LNCaP clone FGC (cell line): ENCODE measurements around the gene DOCK8.

Experiments
- DNase-seq: peaks from one replicate; pipeline ENCODE4 v3.0.0-alpha.2; 2011; ENCODE audit warnings: low read depth
- H3K4me3 ChIP-seq: 2 replicates; pipeline ENCODE4 v1.5.1; 2011; ENCODE audit warnings: mild to moderate bottlenecking, low read depth, low read length, control low read depth
- TF ChIP-seq, protein P1 (sequence below): IDR thresholded peaks from 2 replicates; pipeline ENCODE4 v1.5.1; 2012; ENCODE audit warnings: mild to moderate bottlenecking; ENCODE audit not compliant: control insufficient read depth, insufficient read depth; ENCODE audit errors: extremely low read depth

DOCK8 gene

DNA sequence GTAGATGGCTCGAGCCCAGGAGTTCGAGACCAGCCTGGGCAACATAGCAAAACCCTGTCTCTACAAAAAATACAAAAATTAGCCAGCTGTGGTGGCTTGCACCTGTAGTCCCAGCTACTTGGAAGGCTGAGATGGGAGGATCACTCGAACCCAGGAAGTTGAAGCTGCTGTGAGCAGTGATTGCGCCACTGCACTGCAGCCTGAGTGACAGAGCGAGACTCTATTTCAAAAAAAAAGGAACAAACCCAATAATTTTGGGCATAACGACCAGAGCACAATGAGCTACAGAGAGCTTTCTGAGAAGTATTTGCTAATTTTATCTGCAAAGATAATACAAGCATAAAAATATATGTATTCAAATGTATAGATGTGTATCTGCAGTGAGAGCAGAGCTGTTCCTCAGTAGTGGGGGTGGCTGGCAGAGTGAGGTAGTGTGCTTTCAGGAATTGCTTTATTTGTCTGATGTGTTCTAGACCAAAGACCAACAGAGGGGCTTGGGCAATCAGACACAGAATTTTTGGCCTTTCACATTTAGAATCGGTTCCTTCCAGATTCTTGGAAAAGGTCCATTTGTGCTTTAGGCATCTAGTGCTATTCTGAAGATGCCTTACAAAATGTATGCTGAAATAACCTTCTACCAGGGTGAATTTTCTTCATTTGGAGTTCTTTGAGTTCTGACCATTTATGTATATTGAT is 5.2 kb downstream of the DOCK8 start:
- DNase-seq: no peak
- TF ChIP-seq, protein P1, sequence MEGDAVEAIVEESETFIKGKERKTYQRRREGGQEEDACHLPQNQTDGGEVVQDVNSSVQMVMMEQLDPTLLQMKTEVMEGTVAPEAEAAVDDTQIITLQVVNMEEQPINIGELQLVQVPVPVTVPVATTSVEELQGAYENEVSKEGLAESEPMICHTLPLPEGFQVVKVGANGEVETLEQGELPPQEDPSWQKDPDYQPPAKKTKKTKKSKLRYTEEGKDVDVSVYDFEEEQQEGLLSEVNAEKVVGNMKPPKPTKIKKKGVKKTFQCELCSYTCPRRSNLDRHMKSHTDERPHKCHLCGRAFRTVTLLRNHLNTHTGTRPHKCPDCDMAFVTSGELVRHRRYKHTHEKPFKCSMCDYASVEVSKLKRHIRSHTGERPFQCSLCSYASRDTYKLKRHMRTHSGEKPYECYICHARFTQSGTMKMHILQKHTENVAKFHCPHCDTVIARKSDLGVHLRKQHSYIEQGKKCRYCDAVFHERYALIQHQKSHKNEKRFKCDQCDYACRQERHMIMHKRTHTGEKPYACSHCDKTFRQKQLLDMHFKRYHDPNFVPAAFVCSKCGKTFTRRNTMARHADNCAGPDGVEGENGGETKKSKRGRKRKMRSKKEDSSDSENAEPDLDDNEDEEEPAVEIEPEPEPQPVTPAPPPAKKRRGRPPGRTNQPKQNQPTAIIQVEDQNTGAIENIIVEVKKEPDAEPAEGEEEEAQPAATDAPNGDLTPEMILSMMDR: no peak
- H3K4me3 ChIP-seq: no peak overlapping the region

DNA sequence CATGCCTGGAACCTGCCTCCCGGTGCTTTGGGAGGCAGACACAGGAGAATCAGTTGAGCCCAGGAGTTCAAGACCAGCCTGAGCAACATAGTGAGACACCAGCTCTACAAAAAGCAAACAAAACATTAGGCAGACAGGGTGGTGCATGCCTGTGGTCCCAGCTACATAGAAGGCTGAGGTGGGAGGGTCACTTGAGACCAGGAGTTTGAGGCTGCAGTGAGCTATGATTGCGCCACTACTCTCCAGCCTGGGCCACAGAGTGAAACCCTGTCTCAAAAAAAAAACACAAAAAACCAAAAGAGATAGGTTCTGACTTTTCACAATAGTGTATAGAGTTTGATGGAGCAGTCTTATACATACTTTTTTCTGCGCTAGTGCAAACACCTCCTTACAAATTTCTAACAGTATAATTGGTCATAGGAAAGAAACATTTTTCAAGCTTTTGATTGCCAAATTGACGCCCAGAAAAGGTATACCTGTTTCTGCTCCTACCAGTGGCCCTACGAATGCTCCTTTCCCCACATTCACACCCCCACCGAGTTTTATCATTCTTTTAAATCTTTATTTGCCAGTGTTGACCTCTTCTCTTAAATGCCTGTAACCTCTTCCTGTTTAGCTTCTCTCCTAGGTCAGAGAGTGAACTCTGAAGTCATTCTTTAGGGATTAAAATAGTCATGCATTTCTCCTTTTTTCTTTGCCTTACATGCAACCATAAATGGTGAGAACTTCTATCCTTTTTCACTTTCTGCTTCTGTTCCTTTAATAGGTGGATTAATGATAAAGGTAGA is 7.5 kb downstream of the DOCK8 start:
- H3K4me3 ChIP-seq: no peak overlapping the region
- TF ChIP-seq, protein P1: no peak
- DNase-seq: no peak

DNA sequence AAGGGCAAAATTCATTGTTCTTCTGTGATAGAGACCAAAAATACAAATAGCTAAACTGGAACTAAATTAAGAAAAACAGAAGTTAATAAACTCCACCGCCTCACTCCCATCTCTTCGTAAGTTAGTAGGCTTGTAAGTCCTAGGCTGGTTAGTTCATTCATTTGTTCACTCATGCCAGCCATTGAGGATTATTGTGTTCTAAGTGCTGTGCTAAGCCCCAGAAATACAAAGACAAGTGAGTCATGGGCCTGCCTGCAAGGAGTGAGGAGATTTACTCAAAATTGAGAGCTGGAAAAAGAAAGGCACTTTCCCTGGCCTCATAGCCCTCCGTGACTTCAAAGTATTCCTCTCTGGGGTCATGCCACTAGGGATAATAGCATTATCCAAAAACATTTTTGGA is 8.5 kb downstream of the DOCK8 start:
- TF ChIP-seq, protein P1: no peak
- H3K4me3 ChIP-seq: no peak overlapping the region
- no peak for DNase-seq

DNA sequence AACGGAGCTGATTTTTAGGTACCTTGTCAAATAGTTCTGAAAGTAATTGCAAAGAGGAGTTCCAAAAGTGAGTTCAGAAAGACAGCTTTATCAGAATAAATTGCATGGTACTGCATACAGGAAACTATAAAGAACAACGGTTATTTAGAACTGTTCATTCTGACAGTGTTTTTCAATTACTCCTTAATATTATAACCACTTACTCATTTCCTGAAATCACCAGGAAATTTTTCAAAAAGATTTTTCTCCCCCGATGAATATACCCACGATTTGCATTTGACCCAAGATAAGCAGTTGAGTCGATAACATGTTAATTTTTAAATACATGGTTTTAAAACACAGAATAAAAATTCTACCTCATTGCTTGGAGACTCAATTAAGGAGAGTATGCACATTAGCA is 9.4 kb downstream of the DOCK8 start:
- DNase-seq: no peak
- TF ChIP-seq, protein P1: no peak
- no peak overlapping the region for H3K4me3 ChIP-seq

DNA sequence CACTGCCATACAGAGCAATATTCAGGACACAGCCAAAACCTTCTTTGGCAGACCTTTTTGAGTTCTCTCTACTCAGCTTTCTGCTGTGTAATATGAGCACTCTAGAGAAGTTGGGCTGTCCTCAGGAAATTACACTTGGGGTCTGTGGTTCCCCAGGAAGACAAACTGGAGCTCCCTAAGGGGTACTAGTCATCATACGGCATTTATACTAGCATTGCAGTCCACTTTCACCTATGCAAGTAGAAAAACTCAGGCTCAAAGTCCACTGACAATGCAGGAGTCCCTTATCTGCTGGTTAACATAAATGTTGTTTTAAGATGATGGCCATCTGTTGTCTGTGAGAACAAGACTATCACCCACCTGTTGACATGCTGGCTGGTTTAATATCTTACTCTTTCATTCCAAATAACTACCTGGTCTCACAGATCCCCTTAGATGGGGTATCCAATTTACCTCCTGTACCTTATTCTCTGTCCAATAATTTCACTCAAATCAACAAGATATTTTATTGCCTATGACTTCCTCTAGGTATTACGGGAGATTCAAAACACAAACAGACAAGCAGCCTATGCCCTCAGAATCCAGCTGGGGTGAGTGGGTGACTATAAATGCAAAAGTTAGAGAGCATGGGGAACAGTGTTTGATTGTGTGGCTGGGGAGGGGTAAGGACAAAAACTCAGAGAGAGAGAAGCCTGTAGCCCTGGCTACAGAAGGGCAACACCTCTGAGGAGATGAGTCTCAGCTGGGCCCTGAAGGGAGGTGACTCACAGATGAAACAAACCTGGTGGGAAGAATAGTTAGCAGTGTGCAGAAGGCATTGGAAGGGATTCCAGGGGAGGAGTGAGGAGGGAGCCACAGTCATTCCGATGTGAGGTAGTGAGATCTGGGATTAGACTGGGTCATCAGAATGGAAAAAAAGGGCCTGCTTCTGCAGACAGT is 10.2 kb downstream of the DOCK8 start:
- no peak overlapping the region for H3K4me3 ChIP-seq
- TF ChIP-seq, protein P1: no peak
- no peak for DNase-seq

DNA sequence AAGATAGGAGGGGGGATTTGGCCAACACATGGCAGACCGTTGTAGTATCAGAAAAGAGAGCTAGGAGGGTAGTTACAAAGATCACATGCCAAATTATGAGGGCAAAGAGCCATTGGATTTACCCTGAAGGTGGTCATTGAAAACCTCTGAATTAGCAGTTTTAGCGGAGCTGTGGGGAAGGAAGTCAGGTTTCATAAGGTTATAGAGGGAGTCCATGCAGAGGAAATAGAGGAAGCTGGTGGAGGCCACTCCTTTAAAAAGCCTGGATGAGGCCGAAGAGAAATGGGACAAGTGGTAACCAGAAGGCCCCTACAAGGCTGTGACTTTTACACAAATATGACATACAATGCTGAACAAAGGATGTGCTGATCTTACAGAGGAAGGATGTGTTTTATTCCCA is 13.2 kb downstream of the DOCK8 start:
- no peak overlapping the region for H3K4me3 ChIP-seq
- DNase-seq: no peak
- TF ChIP-seq, protein P1: no peak
